Body of pancreas (tissue), 4 donors: ENCODE data around the gene GRHL3.

ENCODE experiments used
- POLR2A ChIP-seq, 3 donors: fragments of 450-650 bp; IDR thresholded peaks; one replicate each; pipeline ENCODE4 v1.6.1; 2016; ENCODE audit warnings: antibody characterized with exemption in 3 of 3, mild to moderate bottlenecking in 2 of 3
- TF ChIP-seq, protein P1 (sequence below), 7 experiments: fragments of 450-650 bp in 4 of 7; fragments of 200-600 bp in 3 of 7; sonication (generic) in 3 of 7; IDR thresholded peaks; one replicate each; pipeline ENCODE4 v1.5.1; 2016 to 2019; ENCODE audit warnings: antibody characterized with exemption in 7 of 7

DNA sequence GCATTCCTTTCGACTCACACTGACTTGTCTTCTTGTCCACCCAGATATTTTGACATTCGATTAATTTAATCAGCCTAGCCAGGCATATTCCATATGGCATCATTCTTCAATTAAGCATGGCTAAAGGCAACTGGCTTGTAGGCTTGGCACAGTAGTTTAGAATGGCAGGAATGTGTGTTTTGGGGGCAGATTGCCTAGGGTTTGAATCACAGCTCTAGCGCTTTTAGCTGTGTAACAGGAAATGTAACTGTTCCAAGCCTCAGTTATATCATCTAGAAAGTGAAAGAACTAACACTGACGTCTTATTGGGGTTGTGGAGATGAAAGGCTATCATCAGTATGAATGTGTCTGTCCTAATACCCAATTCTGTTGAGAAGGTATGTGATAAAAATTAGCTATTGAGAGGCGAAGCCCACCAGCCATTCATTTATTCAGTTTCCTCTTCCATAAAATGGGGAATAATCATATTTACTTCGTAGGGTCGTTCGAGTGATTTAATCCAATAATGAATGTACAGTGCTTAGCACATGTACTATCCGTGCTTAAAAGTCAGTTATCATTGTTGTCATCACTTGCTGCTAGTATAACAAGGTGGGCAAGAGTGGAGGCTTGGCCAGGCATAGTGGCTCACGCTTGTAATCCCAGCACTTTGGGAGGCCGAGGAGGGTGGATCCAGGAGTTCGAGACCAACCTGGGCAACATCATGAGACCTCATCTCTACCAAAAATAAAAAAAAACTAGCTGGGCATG is 41.6 kb upstream of the GRHL3 start:
- TF ChIP-seq POLR2A (IDR thresholded peaks at IDR 0.05), result no peak
- TF ChIP-seq, protein P1, sequence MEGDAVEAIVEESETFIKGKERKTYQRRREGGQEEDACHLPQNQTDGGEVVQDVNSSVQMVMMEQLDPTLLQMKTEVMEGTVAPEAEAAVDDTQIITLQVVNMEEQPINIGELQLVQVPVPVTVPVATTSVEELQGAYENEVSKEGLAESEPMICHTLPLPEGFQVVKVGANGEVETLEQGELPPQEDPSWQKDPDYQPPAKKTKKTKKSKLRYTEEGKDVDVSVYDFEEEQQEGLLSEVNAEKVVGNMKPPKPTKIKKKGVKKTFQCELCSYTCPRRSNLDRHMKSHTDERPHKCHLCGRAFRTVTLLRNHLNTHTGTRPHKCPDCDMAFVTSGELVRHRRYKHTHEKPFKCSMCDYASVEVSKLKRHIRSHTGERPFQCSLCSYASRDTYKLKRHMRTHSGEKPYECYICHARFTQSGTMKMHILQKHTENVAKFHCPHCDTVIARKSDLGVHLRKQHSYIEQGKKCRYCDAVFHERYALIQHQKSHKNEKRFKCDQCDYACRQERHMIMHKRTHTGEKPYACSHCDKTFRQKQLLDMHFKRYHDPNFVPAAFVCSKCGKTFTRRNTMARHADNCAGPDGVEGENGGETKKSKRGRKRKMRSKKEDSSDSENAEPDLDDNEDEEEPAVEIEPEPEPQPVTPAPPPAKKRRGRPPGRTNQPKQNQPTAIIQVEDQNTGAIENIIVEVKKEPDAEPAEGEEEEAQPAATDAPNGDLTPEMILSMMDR (IDR thresholded peaks at IDR 0.05), result no peak
